Stimulated activated CD4-positive, alpha-beta T cell treated with anti-CD3 and anti-CD28 coated beads, Interleukin-4, amount 100 ng/mL, for 4 hours (primary cell): ENCODE data around the gene SUMF1.

ENCODE experiments used
- DNase-seq, 2 experiments: peaks; one replicate each; pipeline ENCODE4 v3.0.0-alpha.2; 2020

Gene SUMF1

GRCh38 chr3:4411236-4411635 is 55.8 kb downstream of the SUMF1 start:
- DNase-seq, result no peak

- DNase-seq, result no peak
Observed at GRCh38 chr3:4410606-4411005, 56.5 kb downstream of the SUMF1 start.

- no peak for DNase-seq
Observed at GRCh38 chr3:4409971-4410573, 57.0 kb downstream of the SUMF1 start.

GRCh38 chr3:4409415-4409814 is 57.7 kb downstream of the SUMF1 start:
- no peak for DNase-seq

- DNase-seq, result no peak
Observed at GRCh38 chr3:4408958-4409357, 58.1 kb downstream of the SUMF1 start.

GRCh38 chr3:4407941-4408340 is 59.1 kb downstream of the SUMF1 start:
- DNase-seq, result no peak

- DNase-seq, result no peak
Observed at GRCh38 chr3:4406746-4407568, 60.1 kb downstream of the SUMF1 start.

GRCh38 chr3:4404881-4405280 is 62.2 kb downstream of the SUMF1 start:
- DNase-seq, result no peak

- no peak for DNase-seq
Observed at GRCh38 chr3:4401441-4401840, 65.6 kb downstream of the SUMF1 start.

- DNase-seq, result no peak
Observed at GRCh38 chr3:4399476-4399875, 67.6 kb downstream of the SUMF1 start.

- no peak for DNase-seq
Observed at GRCh38 chr3:4398941-4399245, 68.2 kb downstream of the SUMF1 start.

GRCh38 chr3:4398120-4398940 is 68.7 kb downstream of the SUMF1 start:
- DNase-seq, result no peak

GRCh38 chr3:4397466-4397865 is 69.6 kb downstream of the SUMF1 start:
- DNase-seq, result no peak

- no peak for DNase-seq
Observed at GRCh38 chr3:4396542-4396941, 70.5 kb downstream of the SUMF1 start.

- no peak for DNase-seq
Observed at GRCh38 chr3:4396006-4396405, 71.1 kb downstream of the SUMF1 start.

- no peak for DNase-seq
Observed at GRCh38 chr3:4395448-4395847, 71.6 kb downstream of the SUMF1 start.

- DNase-seq, result no peak
Observed at GRCh38 chr3:4394567-4394966, 72.5 kb downstream of the SUMF1 start.

GRCh38 chr3:4394048-4394447 is 73.0 kb downstream of the SUMF1 start:
- peak in 1 of 2 experiments; percentile 6 for DNase-seq

- no peak for DNase-seq
Observed at GRCh38 chr3:4392992-4393391, 74.1 kb downstream of the SUMF1 start.

GRCh38 chr3:4387210-4388204 is 79.6 kb downstream of the SUMF1 start:
- DNase-seq, result no peak

- DNase-seq, result no peak
Observed at GRCh38 chr3:4385201-4385600, 81.9 kb downstream of the SUMF1 start.

- DNase-seq, result no peak
Observed at GRCh38 chr3:4380013-4380412, 87.1 kb downstream of the SUMF1 start.

- DNase-seq, result no peak
Observed at GRCh38 chr3:4376499-4376898, 90.6 kb downstream of the SUMF1 start.
